Smooth muscle cell of trachea (primary cell): Measurements from ENCODE around the gene ANKHD1. TPM values are rescaled to one million over a fixed set of nuclear protein-coding genes. Genes with fewer than 3 reads are reported as not detected.

Source experiments
- total RNA-seq: library from RNA; depleted of rRNA; stranded (reverse); fragments of >200 nt; gene quantifications from 2 replicates; pipeline ENCODE4 v1.2.1, GENCODE V29; 2014

ANKHD1 gene
- 65.8 and 90.3 TPM in 2 replicates for total RNA-seq

GRCh38 chr5:140401362-140402257 lies at the start of gene ANKHD1:
ANKHD1 (plus strand) TSS chr5:140401833; CDS start chr5:140401968, 135 bp downstream.

GRCh38 chr5:140360101-140360500 lies 41.5 kb upstream of the ANKHD1 start, which contains the start of gene SLC4A9:
SLC4A9 (plus strand) TSS chr5:140360194; CDS start chr5:140360237, 43 bp downstream.

GRCh38 chr5:140547508-140548299 lies 146.1 kb downstream of the ANKHD1 start, which contains the start of gene EIF4EBP3:
EIF4EBP3 (plus strand) TSS chr5:140547662; CDS start chr5:140547738, 76 bp downstream.

GRCh38 chr5:140557136-140557805 lies 155.6 kb downstream of the ANKHD1 start, which contains the start of gene SRA1:
SRA1 (minus strand) TSS chr5:140557473; CDS start chr5:140557452, 21 bp downstream.

GRCh38 chr5:140564196-140565023 lies 162.8 kb downstream of the ANKHD1 start, which contains the start of the genes APBB3 and SLC35A4:
APBB3 (minus strand) TSS chr5:140564598; CDS start chr5:140564245, 353 bp downstream.
SLC35A4 (plus strand) TSS chr5:140564828; CDS start chr5:140567170, 2,342 bp downstream.

Other genes with a start within 250 kb of the ANKHD1 start
- gene CYSTM1, start 226.6 kb upstream of the ANKHD1 start, total RNA-seq = 18.0 and 45.5 TPM in 2 replicates
- 62.0 and 76.4 TPM in 2 replicates for gene PFDN1, start 98.7 kb upstream of the ANKHD1 start, total RNA-seq
- 0.73 and 1.7 TPM in 2 replicates for gene HBEGF, start 55.2 kb upstream of the ANKHD1 start, total RNA-seq
- gene SLC4A9, start 41.6 kb upstream of the ANKHD1 start, total RNA-seq = not detected in 2 replicates
- 1.5 and 3.3 TPM in 2 replicates for gene EIF4EBP3, start 145.8 kb downstream of the ANKHD1 start, total RNA-seq
- gene SRA1, start 155.6 kb downstream of the ANKHD1 start, total RNA-seq = 33.7 and 44.9 TPM in 2 replicates
- 20.2 and 28.5 TPM in 2 replicates for gene APBB3, start 162.8 kb downstream of the ANKHD1 start, total RNA-seq
- 23.2 and 24.4 TPM in 2 replicates for gene SLC35A4, start 163.0 kb downstream of the ANKHD1 start, total RNA-seq
- gene CD14, start 231.3 kb downstream of the ANKHD1 start, total RNA-seq = 0.44 and 0.50 TPM in 2 replicates
- 9.3 and 12.5 TPM in 2 replicates for gene TMCO6, start 237.6 kb downstream of the ANKHD1 start, total RNA-seq
- gene NDUFA2, start 245.8 kb downstream of the ANKHD1 start, total RNA-seq = 45.8 and 46.8 TPM in 2 replicates
- 93.3 and 136 TPM in 2 replicates for gene IK, start 246.0 kb downstream of the ANKHD1 start, total RNA-seq